Measurements from ENCODE around the gene AGO3.
A peak's percentile ranks its signal among the peaks of the same experiment; 100 is the strongest.

AGO3 gene

DNA sequence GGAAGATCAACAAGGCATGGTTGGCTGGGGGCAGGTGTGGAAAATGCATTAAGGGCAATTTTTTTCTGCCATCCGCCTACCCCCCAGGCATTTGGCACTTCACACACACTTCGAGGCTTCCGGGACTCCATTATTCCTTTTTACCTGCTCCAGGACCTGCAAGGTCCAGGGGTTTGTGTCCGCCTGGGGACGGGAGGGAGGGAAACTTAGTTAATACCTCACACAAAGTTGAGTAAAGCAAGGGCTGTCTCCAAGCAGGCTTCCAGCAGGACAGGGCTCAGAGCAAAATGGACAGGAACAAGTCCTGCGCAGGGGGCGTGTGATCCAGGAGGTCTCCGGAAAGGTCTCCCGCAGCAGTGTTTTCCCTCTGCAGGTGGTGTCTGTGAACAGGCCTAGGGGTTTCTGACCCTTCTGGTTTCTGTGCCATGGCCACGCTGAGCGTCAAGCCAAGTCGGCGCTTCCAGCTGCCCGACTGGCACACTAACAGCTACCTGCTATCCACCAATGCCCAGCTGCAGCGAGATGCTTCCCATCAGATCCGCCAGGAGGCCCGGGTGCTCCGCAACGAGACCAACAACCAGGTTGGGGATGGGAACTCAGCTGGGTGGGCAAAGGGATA lies 153.7 kb downstream of the AGO3 start:
- peak in 1 of 3 experiments; percentile 85 for DNase-seq

DNA sequence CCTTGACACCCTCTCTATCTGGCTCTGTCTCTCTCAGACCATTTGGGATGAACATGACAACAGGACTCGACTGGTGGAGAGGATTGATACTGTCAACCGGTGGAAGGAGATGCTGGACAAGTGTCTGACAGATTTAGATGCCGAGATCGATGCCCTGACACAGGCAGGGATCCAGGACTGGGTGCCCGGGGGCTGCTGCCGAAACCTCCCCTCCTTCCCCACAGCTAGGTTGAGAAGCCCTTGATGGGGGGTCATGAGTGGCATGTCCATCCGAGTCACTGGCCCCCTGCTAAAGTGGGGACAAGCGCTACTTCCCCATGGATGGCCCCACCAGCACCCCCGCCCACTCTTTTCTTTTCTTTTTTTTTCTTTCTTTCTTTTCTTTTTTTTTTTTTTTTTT lies 154.2 kb downstream of the AGO3 start:
- DNase-seq, result no peak

DNA sequence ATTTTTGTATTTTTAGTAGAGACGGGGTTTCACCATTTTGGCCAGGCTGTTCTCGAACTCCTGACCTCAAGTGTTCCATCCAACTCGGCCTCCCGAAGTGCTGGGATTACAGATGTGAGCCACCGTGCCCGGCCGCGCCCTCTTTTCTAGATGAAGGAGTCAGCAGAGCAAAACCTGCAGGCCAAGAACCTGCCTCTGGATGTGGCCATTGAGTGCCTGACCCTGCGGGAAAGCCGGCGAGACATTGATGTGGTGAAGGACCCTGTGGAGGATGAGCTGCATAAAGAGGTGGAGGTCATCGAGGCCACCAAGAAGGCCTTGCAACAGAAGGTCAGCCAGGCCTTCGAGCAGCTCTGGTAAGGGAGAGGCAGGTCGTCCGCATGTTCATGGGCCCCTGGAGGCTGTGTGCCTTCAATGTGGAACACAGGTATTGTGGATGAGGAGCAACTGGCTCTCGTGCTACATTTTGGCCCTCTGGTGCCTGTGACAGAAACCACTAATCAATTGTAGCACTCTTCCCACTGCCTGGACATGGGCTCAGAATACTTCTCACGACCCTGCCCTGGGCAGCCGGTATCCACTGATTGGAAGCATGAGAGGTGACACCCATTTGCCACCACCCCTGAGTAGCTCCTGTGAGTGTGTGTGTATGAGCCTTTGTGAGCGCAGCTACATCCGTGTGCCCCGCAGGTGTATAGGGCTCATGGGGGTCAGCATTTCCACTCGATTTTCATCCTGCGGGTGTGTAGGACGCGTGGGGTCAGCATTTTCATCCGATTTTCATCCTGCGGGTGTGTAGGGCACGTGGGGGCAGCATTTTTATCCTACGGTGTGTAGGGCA lies 155.0 kb downstream of the AGO3 start:
- DNase-seq, result no peak

DNA sequence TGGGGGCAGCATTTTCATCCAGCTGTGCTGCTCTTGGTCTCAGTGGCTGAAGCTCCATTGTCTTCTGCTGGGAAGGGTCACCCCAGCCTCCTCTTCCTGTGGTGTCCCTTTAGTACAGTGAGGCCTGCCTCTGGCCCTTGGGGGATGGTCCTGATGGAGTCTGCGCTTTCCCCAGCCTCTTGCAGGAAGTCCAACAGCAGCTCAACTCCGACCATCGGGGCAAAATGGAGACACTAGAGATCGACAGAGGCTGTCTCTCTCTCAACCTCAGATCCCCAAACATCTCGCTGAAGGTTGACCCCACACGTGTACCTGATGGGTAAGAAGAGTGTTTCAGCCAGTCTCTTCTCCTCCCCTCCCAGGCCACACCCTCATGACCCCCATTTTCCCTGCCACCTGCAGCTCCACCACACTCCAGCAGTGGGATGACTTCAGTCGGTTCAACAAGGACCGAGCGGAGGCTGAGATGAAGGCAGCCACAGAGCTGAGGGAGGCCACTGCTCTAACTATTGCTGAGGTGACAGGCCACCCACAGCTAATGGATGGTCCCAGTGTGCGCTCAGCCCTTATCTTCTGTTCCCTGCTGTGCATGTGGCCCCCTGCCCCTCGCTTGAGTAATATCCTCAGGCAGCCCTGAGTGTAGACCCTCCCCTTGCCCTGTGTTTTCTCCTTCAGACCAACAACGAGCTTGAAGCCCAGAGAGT lies 155.8 kb downstream of the AGO3 start:
- no peak for DNase-seq

GRCh38 chr1:36087233-36088123 lies 156.6 kb downstream of the AGO3 start:
- DNase-seq, result no peak

DNA sequence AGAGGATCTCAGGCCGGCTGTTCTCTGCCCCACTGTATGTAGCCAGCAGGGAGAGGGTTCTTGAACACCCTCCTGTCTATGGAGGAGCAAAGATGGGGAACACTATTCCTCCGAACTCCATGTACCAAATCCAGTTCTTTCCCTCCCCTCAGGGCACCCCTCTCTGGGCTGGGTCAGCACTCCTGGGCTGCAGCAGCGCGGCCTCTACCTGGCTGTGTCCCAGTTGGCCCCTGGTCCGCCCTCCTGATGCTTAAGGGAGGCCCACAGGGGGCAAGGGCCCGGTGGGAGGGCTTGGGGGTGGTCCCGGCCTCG lies 157.3 kb downstream of the AGO3 start:
- no peak for DNase-seq

- peak; percentile 83 to 90 (median 87) for DNase-seq
These were observed 157.9 kb downstream of the AGO3 start, which contains the start of gene ADPRS for GRCh38 chr1:36088577-36089392. ADPRS (plus strand) TSS chr1:36088892; CDS start chr1:36088905, 13 bp downstream.

GRCh38 chr1:36089393-36090121 lies 158.7 kb downstream of the AGO3 start:
- no peak for DNase-seq

GRCh38 chr1:36091141-36091540 lies 160.2 kb downstream of the AGO3 start:
- DNase-seq, result no peak

GRCh38 chr1:36091698-36092097 lies 160.8 kb downstream of the AGO3 start:
- no peak for DNase-seq

DNA sequence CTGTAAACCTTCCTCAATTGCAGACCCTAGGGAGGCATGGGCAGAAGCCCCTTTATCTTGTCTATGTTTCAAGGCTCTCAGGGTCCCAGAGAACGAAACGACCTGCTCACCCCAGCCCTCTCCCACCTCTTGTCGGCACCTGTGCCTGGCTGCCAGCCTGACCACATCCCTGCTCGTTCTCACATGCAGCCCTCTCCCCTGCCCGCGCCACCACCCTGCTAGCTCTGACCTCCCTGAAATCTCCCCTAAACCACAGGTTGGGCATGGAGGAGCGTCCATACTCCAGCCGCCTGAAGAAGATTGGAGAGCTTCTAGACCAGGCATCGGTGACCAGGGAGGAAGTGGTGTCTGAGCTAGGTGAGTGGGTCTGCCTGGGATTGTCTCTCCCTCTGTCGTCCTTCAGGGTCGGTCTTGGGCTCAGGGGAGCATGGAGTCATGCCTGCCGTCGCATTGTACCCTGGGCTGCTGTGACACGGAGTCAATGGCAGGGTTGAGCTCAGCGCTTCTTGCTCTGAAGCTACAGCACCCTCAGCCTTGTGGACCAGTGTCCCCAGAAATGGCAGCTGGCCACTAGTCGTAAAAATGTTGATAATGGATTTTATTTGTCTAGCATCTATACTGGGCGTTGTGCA lies 161.4 kb downstream of the AGO3 start:
- DNase-seq, result no peak

DNA sequence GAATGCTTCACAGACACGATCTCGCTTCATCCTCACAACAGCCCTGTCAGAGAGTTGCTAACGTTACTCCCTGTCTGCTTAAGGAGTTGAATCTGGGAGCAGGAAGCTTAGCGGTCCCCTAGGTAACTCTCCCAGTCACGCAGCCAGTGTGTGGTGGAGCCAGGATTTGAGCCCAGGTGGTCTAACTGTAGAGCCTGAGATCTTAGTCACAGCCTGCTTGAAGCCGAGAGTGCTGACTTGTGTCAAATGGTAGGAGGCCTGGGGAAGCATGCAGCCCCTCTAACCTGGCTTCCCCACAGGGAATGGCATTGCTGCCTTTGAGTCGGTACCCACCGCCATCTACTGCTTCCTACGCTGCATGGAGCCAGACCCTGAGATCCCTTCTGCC lies 161.9 kb downstream of the AGO3 start:
- no peak for DNase-seq

GRCh38 chr1:36093226-36093625 lies 162.3 kb downstream of the AGO3 start:
- DNase-seq, result no peak

DNA sequence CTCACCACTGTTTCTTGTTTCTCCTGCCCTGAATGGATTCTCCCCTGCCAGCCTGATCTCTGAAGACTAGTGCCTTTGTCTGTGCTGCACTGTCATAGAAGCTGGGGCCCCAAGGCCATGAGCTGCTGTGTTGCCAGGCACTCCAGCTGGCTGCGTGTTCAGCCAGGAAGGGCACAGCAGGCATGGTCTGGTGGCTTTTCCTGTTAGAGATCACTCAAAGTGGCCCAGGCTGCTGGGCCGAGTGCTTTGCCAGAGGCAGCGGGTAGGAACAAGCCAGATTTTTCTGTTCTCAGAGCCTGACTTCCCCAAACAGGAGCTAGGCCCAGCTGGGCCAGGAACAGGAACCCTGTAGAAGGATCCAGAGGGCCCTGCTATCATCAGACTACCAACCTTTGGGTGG lies 163.0 kb downstream of the AGO3 start:
- no peak for DNase-seq

DNA sequence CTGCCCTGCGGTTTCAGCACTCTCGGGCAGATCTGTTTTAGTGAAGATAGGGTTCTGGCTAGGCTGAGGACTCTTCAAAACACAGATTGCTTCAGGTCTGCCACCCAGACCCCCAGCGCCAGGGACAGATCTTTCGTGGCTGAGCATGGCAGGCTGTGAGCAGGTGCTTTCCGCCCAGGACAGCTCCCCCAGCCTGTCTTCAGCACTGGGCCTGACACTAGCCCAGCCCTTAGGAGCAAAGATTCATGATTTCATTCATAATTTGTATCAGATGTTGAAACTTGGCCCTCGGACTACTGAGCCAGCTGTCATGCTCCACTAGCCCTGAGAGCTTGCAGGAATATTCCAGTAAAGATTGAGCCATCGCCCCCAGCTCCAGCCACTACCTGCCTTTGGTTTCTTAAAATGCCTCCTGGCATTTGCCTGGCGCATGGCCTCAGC lies 163.7 kb downstream of the AGO3 start:
- no peak for DNase-seq

GRCh38 chr1:36095760-36096405 lies 165.0 kb downstream of the AGO3 start:
- no peak for DNase-seq

DNA sequence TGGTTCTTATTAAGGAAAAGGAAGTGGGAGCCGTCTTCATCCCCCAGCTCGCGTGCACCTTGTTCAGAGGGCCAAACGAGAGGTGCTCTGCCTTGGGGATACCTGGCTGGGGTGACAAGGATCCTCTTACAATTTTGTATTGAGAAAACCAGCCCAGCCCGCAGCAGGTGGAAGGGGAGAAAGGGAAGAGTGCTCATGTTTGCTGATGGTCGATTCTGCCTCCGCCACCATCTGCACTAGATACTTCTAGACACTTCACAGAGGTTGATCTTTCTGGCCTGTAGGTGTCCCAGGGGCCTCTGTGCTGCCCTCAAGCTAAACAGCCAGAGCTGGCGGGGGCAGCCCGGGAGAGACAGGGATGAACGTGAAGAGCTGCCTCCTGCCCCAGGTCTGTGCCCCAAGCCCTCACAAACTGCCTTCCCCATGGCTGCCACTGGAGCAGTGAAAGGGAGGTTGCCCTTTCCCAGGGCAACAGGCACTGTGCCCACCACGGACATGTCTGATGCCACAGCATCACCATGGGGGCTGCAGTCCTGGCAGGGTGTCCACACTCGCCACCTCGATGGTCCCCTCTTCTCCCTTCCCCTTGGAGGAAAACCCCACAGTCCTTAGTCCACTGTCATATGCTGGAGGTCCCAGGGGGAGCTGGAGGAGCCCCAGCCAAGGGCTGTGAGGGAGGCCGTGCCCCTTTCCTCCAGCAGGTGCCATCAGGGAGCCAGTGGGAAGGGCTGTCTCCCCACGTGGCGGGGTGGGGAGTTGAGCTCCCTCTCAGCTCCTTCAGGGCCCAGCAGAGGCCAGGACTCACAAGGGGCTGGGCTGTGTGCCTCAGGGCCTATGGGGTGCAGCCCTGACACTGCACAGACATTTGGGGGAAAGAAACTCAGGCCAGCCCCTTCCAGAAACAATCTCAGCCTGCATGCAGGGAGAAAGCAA lies 165.9 kb downstream of the AGO3 start:
- DNase-seq, result peak in 2 of 3 experiments; percentile 20 to 37

DNA sequence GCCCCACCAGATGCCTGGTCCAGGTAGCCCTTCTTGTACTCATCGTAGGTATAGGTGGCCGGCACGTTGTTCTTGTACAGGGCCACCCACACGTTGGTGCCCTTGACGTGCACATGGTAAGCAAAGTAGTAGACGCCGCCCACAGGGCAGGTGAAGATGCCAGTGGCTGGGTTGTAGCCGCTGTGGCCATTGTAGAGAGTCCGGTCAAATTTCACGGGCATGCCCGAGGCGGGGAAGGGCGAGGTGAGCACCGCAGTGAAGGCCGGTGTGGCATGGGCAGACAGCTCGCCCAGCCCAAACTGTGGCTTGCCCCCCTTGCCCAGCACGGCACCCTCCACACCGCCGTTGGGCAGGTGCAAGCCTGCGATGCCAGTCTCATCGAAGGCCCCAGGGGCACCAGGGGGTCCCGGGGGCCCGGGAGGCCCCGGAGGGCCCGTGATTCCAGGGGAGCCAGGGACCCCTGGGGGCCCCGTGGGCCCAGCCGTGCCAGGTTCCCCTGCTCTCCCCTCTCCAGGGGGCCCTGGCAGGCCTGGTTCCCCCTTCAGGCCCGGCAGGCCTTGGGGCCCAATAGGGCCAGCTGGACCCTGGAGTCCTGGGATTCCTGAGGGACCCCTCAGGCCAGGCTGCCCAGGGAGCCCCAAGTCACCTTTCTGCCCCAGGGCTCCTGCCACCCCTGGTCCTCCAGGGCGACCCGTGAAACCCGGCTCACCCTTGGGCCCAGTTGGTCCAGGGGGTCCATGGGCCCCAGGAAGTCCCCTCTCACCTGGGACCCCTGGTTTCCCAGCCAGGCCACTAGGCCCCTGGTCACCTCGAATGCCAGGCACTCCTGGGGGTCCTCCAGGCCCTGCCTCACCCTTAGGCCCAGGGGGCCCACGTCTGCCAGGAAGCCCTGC lies 167.0 kb downstream of the AGO3 start:
- no peak for DNase-seq

Data from NCI-H1417 (cell line).